SH-SY5Y (cell line): ENCODE data around the gene LSM11.

Experiments used
- GATA2 ChIP-seq: IDR thresholded peaks from 2 replicates; pipeline ENCODE4 v1.6.1; 2011; ENCODE audit warnings: mild to moderate bottlenecking, low read depth, low read length
- GATA3 ChIP-seq: IDR thresholded peaks from 2 replicates; pipeline ENCODE4 v1.6.1; 2011; ENCODE audit warnings: low read depth, mild to moderate bottlenecking, low read length, moderate library complexity

Gene LSM11

GRCh38 chr5:157743163-157744050 is at the start of gene LSM11:
Gene LSM11, plus strand, starts transcription at chr5:157743712. Its CDS starts 39 bp downstream, at chr5:157743751.
- TF ChIP-seq GATA2 (no peak), GATA3 (no peak)

- TF ChIP-seq GATA3 (no peak), GATA2 (no peak)
These were observed 39.8 kb upstream of the LSM11 start for GRCh38 chr5:157703736-157704135.

GRCh38 chr5:157708866-157709265 is 34.6 kb upstream of the LSM11 start:
- TF ChIP-seq GATA2: no peak
- TF ChIP-seq GATA3: no peak

GRCh38 chr5:157709346-157709745 is 34.2 kb upstream of the LSM11 start:
- TF ChIP-seq GATA3 (no peak), GATA2 (no peak)

DNA sequence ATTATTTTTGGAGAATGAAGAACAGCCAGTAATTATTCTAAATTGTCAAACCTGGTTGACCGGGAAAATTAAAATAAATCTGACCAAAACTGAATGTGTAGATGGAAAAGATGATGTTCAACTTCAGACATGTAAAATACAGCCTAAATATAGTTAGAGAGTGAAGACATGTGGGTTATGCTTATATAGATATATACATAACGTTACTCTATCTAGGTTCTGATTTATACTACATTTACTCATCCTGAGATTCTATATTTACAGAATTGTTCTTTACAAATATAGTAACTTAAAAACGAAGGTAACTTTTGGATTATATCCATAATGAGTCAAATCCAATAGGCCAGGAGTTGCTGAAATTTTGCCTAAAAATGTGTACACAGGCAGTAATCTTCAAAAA is 33.1 kb upstream of the LSM11 start:
- TF ChIP-seq GATA2: no peak
- TF ChIP-seq GATA3: no peak

- TF ChIP-seq GATA3 (no peak), GATA2 (no peak)
These were observed 32.6 kb upstream of the LSM11 start for GRCh38 chr5:157710882-157711281.

DNA sequence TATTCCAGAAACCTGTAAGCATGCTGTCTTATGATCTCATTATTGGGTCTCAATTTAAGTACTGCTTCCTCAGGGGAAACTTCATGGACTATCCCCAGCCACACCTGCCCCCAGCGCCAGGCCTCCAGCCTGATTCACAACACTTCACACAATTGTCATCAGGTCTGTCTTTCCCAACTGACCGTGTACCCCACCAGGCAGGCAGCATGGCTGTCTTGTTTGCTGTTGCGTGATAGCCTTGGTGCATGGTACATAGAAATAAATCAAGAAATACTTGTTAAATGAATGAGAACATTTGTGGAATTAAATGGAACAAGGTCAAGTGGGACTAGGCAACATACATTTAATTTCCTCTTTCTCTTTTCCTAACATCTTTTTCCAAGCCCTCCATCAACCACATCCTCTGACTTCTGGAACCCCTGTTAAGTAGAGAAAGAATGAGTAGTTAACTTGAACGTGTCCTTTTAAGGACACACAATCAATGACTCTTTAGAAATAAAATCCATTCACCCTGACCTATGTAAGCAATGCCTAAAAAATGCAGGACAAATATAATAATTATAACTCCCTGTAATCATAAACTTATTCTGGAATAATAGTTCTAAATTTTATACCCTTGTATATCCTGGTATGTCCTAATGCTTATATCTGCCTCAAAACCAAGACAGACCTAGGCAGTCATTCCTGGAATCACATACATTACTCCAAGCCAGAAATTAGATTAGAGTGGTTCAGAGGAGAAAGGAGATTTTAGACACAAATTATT is 29.5 kb upstream of the LSM11 start:
- TF ChIP-seq GATA3 (no peak), GATA2 (no peak)

- TF ChIP-seq GATA3 (no peak), GATA2 (no peak)
These were observed 29.0 kb upstream of the LSM11 start for GRCh38 chr5:157714596-157714864.

- TF ChIP-seq GATA3 (no peak), GATA2 (no peak)
These were observed 25.0 kb upstream of the LSM11 start for GRCh38 chr5:157718519-157718918.

- no peak for TF ChIP-seq GATA3
- no peak for TF ChIP-seq GATA2
These were observed 24.3 kb upstream of the LSM11 start for GRCh38 chr5:157719245-157719644.

DNA sequence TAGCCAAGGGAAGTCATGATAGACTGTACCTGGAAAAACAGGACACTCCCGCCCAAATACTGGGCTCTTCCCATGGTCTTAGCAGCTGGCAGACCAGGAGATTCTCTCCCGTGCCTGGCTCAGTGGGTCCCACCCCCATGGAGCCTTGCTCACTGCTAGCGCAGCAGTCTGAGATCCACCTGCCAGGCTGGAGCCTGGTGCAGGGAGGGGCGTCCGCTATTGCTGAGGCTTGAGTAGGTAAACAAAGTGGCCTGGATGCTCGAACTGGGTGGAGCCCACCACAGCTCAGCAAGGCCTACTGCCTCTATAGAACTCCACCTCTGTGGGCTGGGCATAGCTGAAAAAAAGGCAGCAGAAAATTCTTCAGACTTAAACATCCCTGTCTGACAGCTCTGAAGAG is 22.4 kb upstream of the LSM11 start:
- TF ChIP-seq GATA3: no peak
- TF ChIP-seq GATA2: no peak

GRCh38 chr5:157729858-157730257 is 13.7 kb upstream of the LSM11 start:
- TF ChIP-seq GATA2 (no peak), GATA3 (no peak)

GRCh38 chr5:157730900-157731271 is 12.6 kb upstream of the LSM11 start:
- TF ChIP-seq GATA2: no peak
- no peak for TF ChIP-seq GATA3

- peak; percentile 39 for TF ChIP-seq GATA2
- TF ChIP-seq GATA3: no peak
These were observed 12.0 kb upstream of the LSM11 start, which contains the start of gene THG1L for GRCh38 chr5:157731272-157732129. Gene THG1L, plus strand, starts transcription at chr5:157731420. Its CDS starts 21 bp downstream, at chr5:157731441.

- TF ChIP-seq GATA3: no peak
- TF ChIP-seq GATA2: no peak
These were observed 11.4 kb upstream of the LSM11 start for GRCh38 chr5:157732130-157732514.
